HG03378 (cell line): ENCODE results near the gene TYW3.
"Not testable (repeated sequence)": the region's sequence is repeated elsewhere in the genome, so short reads cannot be mapped to it uniquely, and the experiment has no call there.

Experiments
- ATAC-seq: cut with Tn5 transposase; IDR thresholded peaks from one replicate; pipeline ENCODE4 v1.9.1; 2021; ENCODE audit warnings: mild to moderate bottlenecking, moderate library complexity; ENCODE audit not compliant: unreplicated experiment

The TYW3 gene

DNA sequence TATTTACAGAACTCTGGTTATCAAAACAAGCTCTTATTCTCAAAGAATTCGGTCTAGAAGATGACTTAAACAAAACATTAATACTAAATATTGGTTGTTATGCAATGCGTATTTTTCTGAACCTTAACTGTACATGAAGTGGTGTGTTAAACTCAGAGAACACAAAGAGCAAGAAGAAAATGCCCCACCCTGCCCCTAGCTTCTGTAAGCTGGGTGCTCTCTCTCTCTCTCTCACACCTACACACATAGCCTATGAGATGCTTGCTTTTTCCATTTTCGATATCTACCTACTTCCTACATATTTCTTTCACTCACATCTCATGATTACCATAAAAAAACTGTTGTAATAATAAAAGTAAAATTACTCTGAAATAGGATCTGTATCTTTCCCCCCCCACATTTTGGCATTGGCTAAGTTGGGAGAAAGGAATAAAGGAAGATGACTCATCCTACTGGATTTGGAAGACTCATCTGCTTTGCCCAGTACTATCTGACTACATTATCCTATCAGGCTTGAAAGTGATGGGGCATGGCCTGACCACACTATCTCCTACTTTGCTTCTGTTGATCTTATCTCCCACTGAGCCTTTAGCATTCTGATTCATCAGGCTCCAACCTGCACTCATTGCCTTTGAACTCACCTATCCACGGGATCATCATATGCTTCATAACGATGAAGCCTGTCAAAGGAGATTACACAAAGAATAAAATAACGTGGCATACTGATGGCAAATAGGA lies 3.0 kb upstream of the TYW3 start:
- ATAC-seq: no peak

DNA sequence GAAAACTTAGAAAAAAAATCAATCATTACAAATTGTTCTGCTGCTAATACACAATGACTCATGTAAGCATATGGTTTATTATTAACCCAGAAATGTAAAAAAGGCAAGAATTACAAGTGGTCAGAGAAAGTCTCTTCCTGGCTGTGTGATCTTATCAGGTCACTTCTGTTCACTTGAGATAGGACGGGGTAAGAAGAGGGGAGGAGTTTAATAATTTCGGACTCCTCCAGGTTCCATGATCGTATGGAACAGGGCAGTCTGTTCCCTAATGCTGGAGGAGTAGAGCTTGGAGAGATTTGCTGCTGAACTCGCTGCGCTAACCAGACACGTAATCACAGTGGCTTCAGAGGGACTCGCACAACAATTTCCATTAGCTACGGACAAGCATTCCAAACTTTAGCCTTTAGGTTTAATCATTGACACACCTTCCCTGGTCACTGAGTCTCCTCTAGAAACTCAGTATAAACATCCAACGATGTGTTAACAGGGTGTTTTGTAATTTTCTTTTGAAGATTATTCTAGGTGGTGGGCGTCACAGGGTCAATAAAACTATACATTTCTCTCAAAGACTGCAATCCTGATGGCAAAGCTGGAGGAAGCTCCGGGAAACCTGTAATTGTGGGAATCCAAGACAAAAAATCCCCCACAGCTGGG lies 1.4 kb upstream of the TYW3 start:
- peak; percentile 43 for ATAC-seq

- peak; percentile 9 for ATAC-seq
These were observed 643 bp upstream of the TYW3 start for GRCh38 chr1:74732071-74732946.

DNA sequence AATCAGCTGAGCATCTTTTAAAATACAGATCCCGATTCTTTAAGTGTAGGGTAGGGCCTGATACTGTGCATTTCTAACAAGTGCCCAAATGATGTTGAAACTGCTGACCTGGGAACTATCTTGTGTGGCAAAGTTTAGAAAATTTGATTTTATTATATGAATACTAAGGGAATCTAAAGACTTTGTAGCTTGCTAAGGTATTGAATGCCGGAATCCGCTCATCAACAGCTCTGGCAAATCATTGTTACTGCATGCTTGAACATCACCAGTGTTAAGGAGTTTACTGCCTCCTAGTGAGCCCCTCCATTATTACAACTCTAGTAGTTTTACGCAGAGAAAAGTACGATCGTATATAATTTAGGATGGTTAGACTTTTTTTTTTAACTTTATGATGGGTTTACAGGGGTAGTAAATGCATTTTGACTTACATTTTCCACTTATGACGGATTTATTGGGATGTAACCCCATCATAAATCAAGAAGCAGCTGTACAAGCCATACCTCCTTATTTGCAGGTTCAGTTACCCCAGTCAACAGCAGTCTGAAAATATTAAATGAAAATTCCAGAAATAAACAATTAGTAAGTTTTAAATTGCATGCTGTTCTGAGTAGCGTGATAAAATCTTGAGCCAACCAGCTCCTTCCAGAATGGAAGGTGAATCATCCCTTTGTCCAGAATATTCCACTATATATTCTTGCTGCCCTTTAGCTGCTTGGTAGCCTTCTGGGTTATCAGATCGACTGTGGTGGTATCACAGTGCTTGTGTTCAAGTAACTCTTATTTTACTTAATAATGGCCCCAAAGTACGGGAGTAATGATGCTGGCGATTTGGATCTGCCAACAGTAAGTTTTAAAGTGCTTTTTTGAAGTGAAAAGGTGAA lies 892 bp downstream of the TYW3 start:
- peak; percentile 55 for ATAC-seq

DNA sequence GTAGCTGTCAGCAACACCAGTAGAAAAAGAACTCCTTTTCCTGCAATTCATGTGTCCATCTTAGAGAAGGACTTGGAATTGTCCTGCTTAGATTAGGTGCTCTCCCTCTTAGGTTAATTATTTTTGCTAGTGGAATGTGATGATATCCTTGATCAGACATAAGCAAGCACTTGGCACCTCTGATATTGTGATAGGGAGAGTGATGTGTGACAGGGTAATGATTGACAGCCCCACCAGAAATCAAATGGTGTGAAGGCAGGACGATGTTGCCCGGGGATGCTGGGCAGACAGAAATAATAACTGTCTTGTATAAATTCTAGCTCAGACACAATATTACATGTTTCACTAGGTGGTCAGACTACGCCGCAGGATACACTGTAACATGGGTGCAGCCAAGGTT lies 4.4 kb downstream of the TYW3 start:
- ATAC-seq: no peak

- ATAC-seq: not testable (repeated sequence)
These were observed 7.5 kb downstream of the TYW3 start for GRCh38 chr1:74740307-74740980.

DNA sequence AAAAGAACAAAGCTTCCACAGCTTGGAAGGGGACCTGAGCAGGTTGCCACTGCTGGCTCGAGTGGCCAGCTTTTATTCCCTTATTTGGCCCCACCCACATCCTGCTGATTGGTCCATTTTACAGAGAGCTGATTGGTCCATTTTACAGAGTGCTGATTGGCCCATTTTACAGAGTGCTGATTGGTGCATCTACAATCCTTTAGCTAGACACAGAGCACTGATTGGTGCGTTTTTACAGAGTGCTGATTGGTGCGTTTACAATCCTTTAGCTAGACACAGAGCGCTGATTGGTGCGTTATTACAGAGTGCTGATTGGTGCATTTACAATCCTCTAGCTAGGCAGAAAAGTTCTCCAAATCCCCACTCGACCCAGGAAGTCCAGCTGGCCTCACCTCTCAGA lies 12.3 kb downstream of the TYW3 start:
- not testable (repeated sequence) for ATAC-seq

- peak; percentile 42 for ATAC-seq
These were observed 16.0 kb downstream of the TYW3 start for GRCh38 chr1:74748960-74749359.

DNA sequence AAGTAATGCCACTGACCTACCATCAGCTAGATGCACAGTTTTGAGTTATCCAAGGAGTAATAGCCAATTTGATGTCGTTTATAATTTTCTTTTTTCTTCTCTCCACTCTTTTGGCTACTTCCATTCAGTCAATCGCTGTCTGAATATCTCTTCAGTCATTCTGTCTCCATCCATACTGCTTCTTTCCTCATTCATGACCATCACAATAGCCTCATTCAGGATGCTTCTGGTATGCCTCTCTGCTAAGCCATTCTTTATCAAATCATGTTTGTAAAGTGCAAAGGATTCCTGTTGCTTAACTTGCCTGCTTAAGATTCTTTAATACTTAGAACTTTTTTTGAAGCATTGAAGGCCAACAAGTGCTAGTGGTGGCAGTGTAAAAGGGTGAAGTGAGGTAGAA lies 20.2 kb downstream of the TYW3 start:
- no peak for ATAC-seq

DNA sequence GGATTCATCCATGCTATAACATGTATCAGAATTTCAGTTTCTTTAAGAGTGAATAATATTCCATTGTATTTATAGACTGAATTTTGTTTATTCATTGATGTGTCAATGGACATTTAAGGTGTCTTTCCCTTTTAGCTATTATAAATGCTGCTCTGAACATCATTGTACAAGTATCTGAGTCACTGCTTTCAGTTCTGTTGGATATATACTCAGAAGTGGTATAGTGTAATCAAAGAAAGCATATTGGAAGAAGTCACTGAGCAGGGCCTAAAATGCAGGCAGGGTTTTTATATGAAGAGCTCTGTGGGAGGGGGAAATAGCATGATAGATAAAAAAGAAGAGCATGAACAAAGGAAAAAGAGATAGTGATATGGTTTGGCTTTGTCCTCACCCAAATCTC lies 22.5 kb downstream of the TYW3 start:
- ATAC-seq: no peak

DNA sequence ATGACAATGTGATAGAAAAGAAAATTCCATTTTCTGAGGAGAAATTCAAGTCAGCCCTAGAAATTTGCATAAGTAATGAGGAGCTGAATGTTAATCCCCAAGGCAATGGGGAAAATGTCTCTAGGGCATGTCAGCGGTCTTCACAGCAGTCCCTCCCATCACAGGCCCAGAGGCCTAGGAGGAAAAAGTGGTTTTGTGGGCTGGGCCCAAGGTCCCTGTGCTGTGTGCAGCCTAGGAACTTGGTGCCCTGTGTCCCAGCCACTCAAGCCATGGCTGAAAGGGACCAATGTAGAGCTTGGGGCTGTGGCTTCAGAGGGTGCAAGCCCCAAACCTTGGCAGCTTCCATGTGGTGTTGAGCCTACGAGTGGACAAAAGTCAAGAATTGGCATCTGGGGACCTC lies 23.7 kb downstream of the TYW3 start:
- not testable (repeated sequence) for ATAC-seq

- ATAC-seq: no peak
These were observed 30.9 kb downstream of the TYW3 start for GRCh38 chr1:74763807-74764206.

DNA sequence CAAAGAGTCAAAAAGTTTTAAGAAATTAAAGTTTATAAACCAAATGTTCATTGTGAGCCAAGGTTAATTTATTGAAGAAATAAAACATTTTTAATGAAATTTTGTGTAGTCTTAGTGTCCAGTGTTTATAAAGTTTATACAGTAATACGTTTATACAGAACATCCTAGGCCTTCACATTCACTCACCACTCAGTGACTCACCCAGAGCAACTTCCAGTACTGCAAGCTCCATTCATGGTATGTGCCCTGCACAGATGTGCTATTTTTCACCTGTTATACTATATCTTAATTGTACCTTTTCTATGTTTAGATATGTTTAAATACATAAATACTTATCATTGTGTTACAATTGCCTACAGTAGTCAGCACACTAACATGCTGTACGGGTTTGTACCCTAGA lies 33.6 kb downstream of the TYW3 start:
- ATAC-seq: no peak

GRCh38 chr1:74767490-74767889 lies 34.5 kb downstream of the TYW3 start:
- peak; percentile 36 for ATAC-seq

- ATAC-seq: peak; percentile 82
These were observed 39.1 kb downstream of the TYW3 start for GRCh38 chr1:74771913-74772515.

DNA sequence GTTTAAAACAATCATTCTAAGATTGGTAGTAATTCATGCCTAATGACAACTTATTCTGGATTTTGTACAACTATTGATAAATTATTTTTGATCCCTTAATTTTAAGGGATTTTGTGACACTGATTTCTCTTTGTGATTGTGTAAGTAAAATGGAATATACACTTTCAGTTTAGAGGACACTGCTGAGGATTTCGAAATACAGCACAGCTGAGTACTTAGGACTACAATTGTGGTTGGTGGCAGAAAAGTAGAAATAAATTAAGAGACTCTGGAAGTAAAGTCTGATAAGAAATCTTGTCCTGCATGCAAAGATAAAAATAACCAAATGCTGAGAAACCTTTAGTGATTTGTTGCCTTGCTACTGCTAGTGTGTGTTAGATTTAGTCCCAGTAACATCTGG lies 40.0 kb downstream of the TYW3 start:
- no peak for ATAC-seq

DNA sequence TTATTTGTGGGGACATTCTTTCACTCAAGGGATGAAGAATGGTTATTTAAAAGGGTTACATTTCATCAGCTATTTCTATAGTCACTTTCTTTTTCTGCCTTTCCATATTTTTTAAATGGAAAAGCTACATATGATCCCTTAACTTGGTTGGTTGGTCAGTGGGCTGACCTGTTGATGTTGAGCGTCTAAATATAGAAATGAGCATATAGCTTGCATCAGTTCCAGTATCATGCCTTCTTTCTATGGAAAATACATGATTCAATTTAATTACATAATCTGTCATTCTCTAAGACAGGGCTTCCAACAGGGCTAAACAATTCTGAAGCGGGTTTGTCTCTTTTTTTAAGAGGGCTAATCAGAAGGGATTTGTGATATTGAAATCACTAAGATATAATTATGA lies 40.6 kb downstream of the TYW3 start:
- ATAC-seq: no peak

- no peak for ATAC-seq
These were observed 42.8 kb downstream of the TYW3 start for GRCh38 chr1:74775735-74776134.

GRCh38 chr1:74777525-74777924 lies 44.6 kb downstream of the TYW3 start:
- ATAC-seq: no peak

- no peak for ATAC-seq
These were observed 46.8 kb downstream of the TYW3 start for GRCh38 chr1:74779750-74780149.
